Heart left ventricle (tissue), 16 donors: ENCODE data around the gene STARD3. TPM values are rescaled to one million over a fixed set of nuclear protein-coding genes. Genes with fewer than 3 reads are reported as not detected.

Experiments used
- ATAC-seq, 4 donors: fragments of 200-7000 bp; cut with Tn5 transposase; one replicate each; pipeline ENCODE4 v1.9.1; 2020 to 2022; ENCODE audit warnings: moderate library complexity in 4 of 4, mild to moderate bottlenecking in 3 of 4, moderate number of reproducible peaks in 1 of 4
- DNase-seq, 5 donors: peaks; one replicate each; pipeline ENCODE4 v3.0.0-alpha.2; 2020
- H3K27ac ChIP-seq, 12 donors: fragments of 200-600 bp; sonication (generic) in 4 of 12; one replicate each; pipeline versions ENCODE4 v1.5.0 to v1.8.0; 2016 to 2022; ENCODE audit warnings: mild to moderate bottlenecking in 2 of 12
- H3K27me3 ChIP-seq, 9 donors: fragments of 200-600 bp; sonication (generic) in 2 of 9; one replicate each; pipeline versions ENCODE4 v1.5.1 to v1.8.0; 2016 to 2022; ENCODE audit warnings: mild to moderate bottlenecking in 3 of 9
- H3K36me3 ChIP-seq, 9 donors: fragments of 200-600 bp; sonication (generic) in 2 of 9; one replicate each; pipeline versions ENCODE4 v1.5.0 to v1.8.0; 2018 to 2022; ENCODE audit warnings: mild to moderate bottlenecking in 2 of 9
- H3K4me1 ChIP-seq, 12 donors: fragments of 200-600 bp; sonication (generic) in 4 of 12; one replicate each; pipeline versions ENCODE4 v1.5.0 to v1.8.0; 2016 to 2022; ENCODE audit warnings: mild to moderate bottlenecking in 3 of 12
- H3K4me3 ChIP-seq, 12 donors: fragments of 200-600 bp; sonication (generic) in 4 of 12; one replicate each; pipeline versions ENCODE4 v1.5.0 to v1.8.0; 2017 to 2022; ENCODE audit warnings: mild to moderate bottlenecking in 9 of 12, moderate library complexity in 4 of 12
- H3K9me3 ChIP-seq, 12 donors: fragments of 200-600 bp; sonication (generic) in 4 of 12; one replicate each; pipeline versions ENCODE4 v1.5.0 to v1.8.0; 2016 to 2022; ENCODE audit warnings: mild to moderate bottlenecking in 1 of 12
- CTCF ChIP-seq, 12 donors: fragments of 200-600 bp; sonication (generic) in 4 of 12; IDR thresholded peaks; one replicate each; pipeline versions ENCODE4 v1.5.0 to v1.8.0; 2018 to 2022; ENCODE audit warnings: antibody characterized with exemption in 12 of 12, mild to moderate bottlenecking in 5 of 12
- POLR2A ChIP-seq, 2 donors: fragments of 450-650 bp; IDR thresholded peaks; one replicate each; pipeline ENCODE4 v1.6.1; 2017; ENCODE audit warnings: antibody characterized with exemption in 2 of 2, mild to moderate bottlenecking in 2 of 2, moderate library complexity in 2 of 2
- WGBS, 4 donors: extraction: QIAGEN DNeasy Blood & Tissue Kit in 2 of 4; methylation state at CpG; one replicate each; pipeline versions ENCODE4 v1.1.5 to v1.1.7; 2013 to 2018; 5-methylcytosine and 5-hydroxymethylcytosine counted together
- intact Hi-C, 10 donors: fragments of 100-400 bp; cut with DNase I; formaldehyde crosslinking; loops; one replicate each; pipeline versions ENCODE4 v1.11.1 to v1.14.2; 2022
- polyA plus RNA-seq, 2 donors: library from polyadenylated mRNA; stranded (reverse); fragments of 200-250 nt; gene quantifications; one replicate each; pipeline ENCODE4 v1.2.3, GENCODE V29; 2013
- total RNA-seq, 9 donors: library from RNA; depleted of rRNA in 2 of 9; stranded (reverse); fragments of >200 nt in 2 of 9; fragmentation: NEBNext Ultra II Directional in 3 of 9; extraction: Animal tissue kit (Norgen Biotek cat#: 25700) in 3 of 9; gene quantifications; one replicate each; pipeline versions ENCODE4 v1.1.0 to v1.2.4, GENCODE V29; 2016 to 2023
- donor health status: ischemic (EF 13 %, LVEDD 7.1; RV severe dilation, severe dysfunction).
- donor health status: healthy with polysubstance abuse.
- donor health status: DM: no; HTN: yes; CAD: no.
- donor health status: DM: no; HTN: no; CAD: no.
- donor health status: ischemic (EF 25% LVEDD 6.9; RV normal size, moderate dysfunction).
- donor health status: ischemic (EF 25% LVEDD 5.7; RV mildly dilated, moderate dysfunction).
- donor health status: healthy.
- donor health status: DM: yes; HTN: yes; CAD: no.
- donor health status: ischemic (EF 35%, LVEDD 5.7; RV mildly dilated, moderate dysfunction).
- donor health status: nonischemic (EF 11% LVEDD 7.7; RV severe dilation, severe dysfunction).
- donor health status: DM: yes; HTN: yes; CAD: no.
- donor health status: PGD.
- donor health status: ischemic (EF 29% LVEDD 5.4; RV normal size, mild dysfunction).
- donor health status: nonischemic (EF 23%, LVEDD 6.1; RV moderate dilation, normal function).

The STARD3 gene
- total and polyA plus RNA-seq, 11 donors = 14.1 to 57.2 (median 24.2) TPM

DNA sequence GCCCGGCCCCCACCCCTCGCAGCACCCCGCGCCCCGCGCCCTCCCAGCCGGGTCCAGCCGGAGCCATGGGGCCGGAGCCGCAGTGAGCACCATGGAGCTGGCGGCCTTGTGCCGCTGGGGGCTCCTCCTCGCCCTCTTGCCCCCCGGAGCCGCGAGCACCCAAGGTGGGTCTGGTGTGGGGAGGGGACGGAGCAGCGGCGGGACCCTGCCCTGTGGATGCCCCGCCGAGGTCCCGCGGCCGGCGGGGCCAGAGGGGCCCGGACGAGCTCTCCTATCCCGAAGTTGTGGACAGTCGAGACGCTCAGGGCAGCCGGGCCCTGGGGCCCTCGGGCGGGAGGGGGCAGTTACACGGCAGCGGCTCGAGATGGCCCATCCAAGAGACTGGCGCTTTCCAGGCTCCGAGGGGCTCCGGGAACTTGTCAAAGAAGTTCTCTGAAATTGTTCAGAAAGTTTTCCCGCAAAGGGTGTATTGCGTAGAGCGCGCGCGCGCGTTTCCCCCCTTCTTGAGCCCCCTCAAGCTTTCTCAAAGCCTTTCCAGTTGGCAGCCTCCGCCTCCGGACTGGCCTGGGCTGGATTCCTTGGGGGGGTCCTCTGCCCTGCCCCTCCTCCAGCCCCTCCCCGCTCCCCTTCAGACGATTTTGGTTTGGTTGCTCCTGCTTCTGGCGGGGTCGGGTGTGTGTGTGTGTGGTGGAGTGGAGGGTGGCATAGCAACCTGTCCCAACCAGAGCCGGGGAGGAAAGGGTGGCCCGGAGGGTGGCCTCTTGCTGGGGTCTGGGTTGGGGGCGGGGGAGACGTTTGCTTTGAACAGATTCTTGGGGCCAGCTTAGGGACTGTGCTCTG is 63.4 kb downstream of the STARD3 start:
- ATAC-seq (peak; percentile 13 to 61 (median 46)), DNase-seq (peak in 1 of 5 donors; percentile 64)
- intact Hi-C loops = no loop called here
- H3K27me3 ChIP-seq = peaks cover 0 to 13% (median 0%) of the 10 kb centered on the region in 9 donors
- peak overlapping the region; percentile 54 to 94 (median 90) for H3K27ac ChIP-seq
- no peak for TF ChIP-seq CTCF (IDR thresholded peaks at IDR 0.05)
- no peak for TF ChIP-seq POLR2A (IDR thresholded peaks at IDR 0.05)
- H3K4me3 ChIP-seq = peak overlapping the region; percentile 71 to 99 (median 90)
- WGBS, 4 donors = 0 to 1% (median 1%) methylated on average over 18 to 57 of the region's 57 CpGs
- H3K9me3 ChIP-seq = no peaks in the 10 kb centered on the region
- no peaks in the 10 kb centered on the region for H3K36me3 ChIP-seq
- H3K4me1 ChIP-seq = peaks cover 0 to 54% (median 21%) of the 10 kb centered on the region in 12 donors

GRCh38 chr17:39701012-39701783 is 64.3 kb downstream of the STARD3 start:
- TF ChIP-seq CTCF (IDR thresholded peaks at IDR 0.05) = no peak
- TF ChIP-seq POLR2A (IDR thresholded peaks at IDR 0.05) = no peak
- Histone ChIP-seq H3K4me3 (peak overlapping the region; percentile 71 to 99 (median 90)), H3K9me3 (no peaks in the 10 kb centered on the region), H3K27ac (peak overlapping the region in 10 of 12 donors; percentile 61 to 94 (median 90)), H3K27me3 (peaks cover 0 to 13% (median 0%) of the 10 kb centered on the region in 9 donors), H3K36me3 (no peaks in the 10 kb centered on the region), H3K4me1 (peaks cover 0 to 62% (median 26%) of the 10 kb centered on the region in 12 donors)
- intact Hi-C loops = no loop called here
- DNase-seq = peak in 1 of 5 donors; percentile 9
- no peak for ATAC-seq
- WGBS, 4 donors = 27 to 35% (median 34%) methylated on average over 10 of the region's 10 CpGs

DNA sequence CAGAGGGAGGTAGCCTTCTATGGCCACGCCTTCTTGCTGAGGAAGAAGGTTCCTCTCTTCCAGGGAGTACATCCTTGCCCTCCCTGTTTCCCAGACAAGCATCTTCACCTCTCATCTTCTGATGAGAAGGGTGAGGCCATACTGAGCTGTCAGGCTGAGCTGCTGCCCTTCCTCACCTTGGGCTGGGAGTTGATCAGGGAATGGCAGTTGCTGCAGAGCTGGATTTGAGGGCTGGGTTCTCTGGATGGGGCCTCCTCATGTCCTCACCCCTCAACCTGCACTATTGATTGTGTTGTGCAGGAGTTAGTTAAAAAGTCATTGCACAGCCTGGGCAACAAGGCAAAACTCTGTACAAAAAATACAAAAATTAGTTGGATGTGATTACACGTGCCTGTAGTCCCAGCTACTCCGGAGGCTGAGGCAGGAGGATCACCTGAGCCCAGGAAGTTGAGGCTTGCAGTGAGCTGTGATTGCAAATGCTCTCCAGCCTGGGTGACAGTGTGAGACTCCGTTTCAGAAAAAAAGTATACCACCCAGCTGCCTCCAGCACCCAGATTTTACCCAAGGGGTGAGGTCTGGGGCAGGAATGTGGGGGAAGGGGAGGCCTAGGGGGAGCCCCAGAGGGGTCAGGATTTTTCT is 65.0 kb downstream of the STARD3 start:
- DNase-seq (peak in 1 of 5 donors; percentile 9), ATAC-seq (no peak)
- TF ChIP-seq POLR2A (IDR thresholded peaks at IDR 0.05) (no peak), CTCF (IDR thresholded peaks at IDR 0.05) (no peak)
- H3K4me3 ChIP-seq = peak overlapping the region in 3 of 12 donors; percentile 89 to 98 (median 97)
- intact Hi-C loops = no loop called here
- H3K27me3 ChIP-seq = peaks cover 0 to 13% (median 0%) of the 10 kb centered on the region in 9 donors
- peaks cover 0 to under 1% (median 0%) of the 10 kb centered on the region in 9 donors for H3K36me3 ChIP-seq
- H3K9me3 ChIP-seq = no peaks in the 10 kb centered on the region
- WGBS, 4 donors = 49 to 66% (median 62%) methylated on average over 3 to 4 of the region's 4 CpGs
- H3K4me1 ChIP-seq = peaks cover 0 to 69% (median 31%) of the 10 kb centered on the region in 12 donors
- peak overlapping the region in 6 of 12 donors; percentile 33 to 94 (median 90) for H3K27ac ChIP-seq
